ENCODE measurements around the gene SPI1. TPM values are rescaled to one million over a fixed set of nuclear protein-coding genes. Genes with fewer than 3 reads are reported as not detected.

The SPI1 gene
- total and polyA plus RNA-seq, 7 experiments from 2014 or later, result 0.27 to 247 (median 5.4) TPM; not detected in 2

DNA sequence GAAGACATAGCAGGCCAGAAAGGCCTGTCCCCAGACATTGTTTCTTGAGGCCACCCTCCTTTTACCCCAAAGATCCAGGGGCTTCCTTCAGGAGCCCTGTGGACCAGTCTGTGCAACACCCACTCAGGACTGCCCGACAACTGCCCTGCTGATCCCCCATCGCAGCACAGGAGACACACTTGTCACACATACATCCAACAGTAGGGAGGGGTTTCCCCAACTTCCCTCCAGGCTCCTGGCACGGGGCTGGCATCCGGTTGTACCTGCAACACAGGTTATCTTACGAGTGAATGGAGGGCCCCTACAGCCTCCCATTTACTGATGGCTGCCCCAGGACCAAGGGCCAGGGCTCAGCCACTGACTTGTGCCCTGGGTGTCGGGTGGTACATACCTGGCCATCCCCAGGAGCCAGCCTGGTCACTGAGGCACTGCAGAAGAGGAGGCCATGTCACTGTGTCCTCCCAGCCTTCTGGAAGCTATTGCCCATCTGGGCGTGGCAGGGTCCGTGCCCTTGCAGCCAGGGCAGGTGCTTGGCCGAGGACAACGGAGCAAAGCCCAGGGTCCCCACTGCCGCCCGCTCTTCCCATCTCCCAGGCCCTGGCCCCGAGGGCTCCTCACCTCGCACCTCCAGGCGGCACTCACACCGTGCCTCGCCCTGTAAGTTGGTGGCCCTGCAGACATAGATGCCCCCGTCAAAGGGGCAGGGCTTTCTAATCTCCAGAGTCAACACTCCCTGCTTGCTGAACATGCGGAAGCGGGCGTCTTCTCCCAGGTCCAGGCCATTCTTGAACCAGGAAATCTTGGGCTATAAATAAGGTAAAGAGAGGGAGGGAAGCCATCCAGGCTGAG, 46.7 kb downstream of the SPI1 start:
- Histone ChIP-seq H3K4me3 (ENCODE audit: low read length) (no peak overlapping the region), H3K27ac (ENCODE audit: low read depth, low read length) (no peak overlapping the region), H3K4me1 (ENCODE audit: control insufficient read depth in 2 of 2, insufficient read depth in 2 of 2, low read length in 2 of 2) (no peaks in the 10 kb centered on the region), H3K36me3 (ENCODE audit: control insufficient read depth in 2 of 3, insufficient read depth in 3 of 3, low read length in 3 of 3) (peaks cover 0 to 13% (median 0%) of the 10 kb centered on the region in 3 experiments), H3K27me3 (ENCODE audit: control insufficient read depth in 2 of 2, insufficient read depth in 2 of 2, low read length in 2 of 2) (no peaks in the 10 kb centered on the region), H3K9me3 (ENCODE audit: control insufficient read depth in 2 of 3, low read length in 3 of 3) (no peaks in the 10 kb centered on the region)
- Mint-ChIP-seq H3K27me3 (no peaks in the 10 kb centered on the region), H3K9me3 (peaks cover 0 to 1% (median 0%) of the 10 kb centered on the region in 11 donors), H3K4me3 (no peak overlapping the region), H3K36me3 (peaks cover 0 to 20% (median 2%) of the 10 kb centered on the region in 5 donors), H3K4me1 (no peaks in the 10 kb centered on the region), H3K27ac (peak overlapping the region in 4 of 9 donors; percentile 31 to 54 (median 41))
- DNase-seq (no peak), ATAC-seq (no peak)
- intact Hi-C loops (cut with micrococcal nuclease), result no loop called here
- POLR2A ChIA-PET, result no interaction called here
- CTCF ChIA-PET, result no interaction called here

DNA sequence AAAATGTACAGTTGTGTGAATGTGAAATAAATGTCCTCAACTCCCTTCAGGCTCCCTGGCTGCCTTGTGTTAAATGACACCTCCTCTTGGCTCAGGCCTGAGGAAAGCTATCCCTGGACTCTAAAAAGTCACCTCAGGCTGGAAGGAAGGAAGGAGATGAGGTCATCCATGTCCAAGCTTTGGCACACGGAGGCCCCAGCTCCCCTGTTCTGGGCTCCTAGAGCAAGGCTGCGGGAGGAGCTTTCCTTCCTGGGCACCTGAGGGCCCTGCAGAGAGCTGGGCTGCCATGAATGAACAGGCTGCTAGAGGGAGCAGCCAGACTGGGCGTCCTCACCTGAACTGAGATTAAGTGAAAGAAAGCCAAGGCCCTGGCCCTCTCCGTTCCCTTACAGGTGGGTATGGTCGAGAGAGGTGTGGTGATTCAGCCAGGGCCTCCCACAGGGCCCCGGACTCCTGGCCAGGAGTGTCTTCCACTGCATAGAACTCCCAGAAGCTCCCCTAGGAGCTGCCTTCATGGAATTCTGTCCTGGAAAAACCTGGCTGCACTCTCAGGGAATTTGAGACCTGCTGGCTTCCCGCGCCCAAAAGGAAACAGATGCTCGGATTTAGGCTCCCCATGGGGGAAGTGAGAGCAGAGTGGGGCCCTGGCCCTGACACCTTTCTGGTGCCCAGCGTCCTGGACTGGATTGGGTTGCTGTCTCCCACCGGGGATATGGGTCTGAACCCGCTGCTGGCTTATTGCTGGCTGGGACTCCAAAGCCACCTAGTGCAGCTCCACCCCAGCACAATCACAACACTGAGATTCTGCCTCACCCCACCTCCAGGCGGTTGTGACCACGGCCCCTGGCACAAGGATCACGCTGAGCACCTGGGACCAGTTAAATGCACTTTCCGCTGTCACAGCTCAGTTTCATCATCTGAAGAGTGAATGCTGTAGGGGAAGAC, 48.1 kb downstream of the SPI1 start:
- Histone ChIP-seq H3K9me3 (ENCODE audit: control insufficient read depth in 2 of 3, low read length in 3 of 3) (no peaks in the 10 kb centered on the region), H3K4me3 (ENCODE audit: low read length) (no peak overlapping the region), H3K27ac (ENCODE audit: low read depth, low read length) (no peak overlapping the region), H3K27me3 (ENCODE audit: control insufficient read depth in 2 of 2, insufficient read depth in 2 of 2, low read length in 2 of 2) (no peaks in the 10 kb centered on the region), H3K4me1 (ENCODE audit: control insufficient read depth in 2 of 2, insufficient read depth in 2 of 2, low read length in 2 of 2) (no peaks in the 10 kb centered on the region), H3K36me3 (ENCODE audit: control insufficient read depth in 2 of 3, insufficient read depth in 3 of 3, low read length in 3 of 3) (peaks cover 0 to 13% (median 0%) of the 10 kb centered on the region in 3 experiments)
- Mint-ChIP-seq H3K4me3 (no peak overlapping the region), H3K9me3 (peaks cover 0 to 1% (median 0%) of the 10 kb centered on the region in 11 donors), H3K27ac (peak overlapping the region in 4 of 9 donors; percentile 5 to 67 (median 51)), H3K36me3 (peaks cover 2 to 31% (median 7%) of the 10 kb centered on the region in 5 donors), H3K4me1 (no peaks in the 10 kb centered on the region), H3K27me3 (no peaks in the 10 kb centered on the region)
- ChIA-PET POLR2A (interaction anchor here (0.5 kb wide), 1 partner anchor 107 kb away, joined by 4 read pairs; no protein-coding TSS in a partner anchor), CTCF (interaction anchor here (0.5 to 1.1 kb wide), 3 partner anchors 9 to 869 kb away, joined by 3 to 5 read pairs (median 5); no protein-coding TSS in a partner anchor)
- no peak for ATAC-seq
- intact Hi-C loops (cut with micrococcal nuclease), result loop anchor here in 1 of 2 donors (1.0 kb wide), 3 partner anchors 78 to 124 kb away; partner anchors contain the start of gene SLC39A13
- DNase-seq, result peak in 2 of 9 donors; percentile 11 to 13

DNA sequence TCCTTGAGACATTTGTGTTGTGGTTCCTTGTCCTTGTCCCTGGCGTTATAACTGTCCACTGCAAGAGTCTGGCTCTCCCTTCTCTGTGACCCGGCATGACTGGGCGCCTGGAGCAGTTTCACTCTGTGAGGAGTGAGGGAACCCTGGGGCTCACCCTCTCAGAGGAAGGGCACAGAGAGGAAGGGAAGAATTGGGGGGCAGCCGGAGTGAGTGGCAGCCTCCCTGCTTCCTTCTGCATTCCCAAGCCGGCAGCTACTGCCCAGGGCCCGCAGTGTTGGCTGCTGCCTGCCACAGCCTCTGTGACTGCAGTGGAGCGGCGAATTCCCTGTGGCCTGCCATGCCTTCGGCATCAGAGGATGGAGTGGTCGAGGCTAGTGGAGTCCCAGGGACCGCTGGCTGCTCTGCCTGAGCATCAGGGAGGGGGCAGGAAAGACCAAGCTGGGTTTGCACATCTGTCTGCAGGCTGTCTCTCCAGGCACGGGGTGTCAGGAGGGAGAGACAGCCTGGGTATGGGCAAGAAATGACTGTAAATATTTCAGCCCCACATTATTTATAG, 48.8 kb downstream of the SPI1 start:
- CTCF ChIA-PET, result interaction anchor here (1.0 to 1.1 kb wide), 2 partner anchors 8 to 95 kb away, joined by 5 read pairs; no protein-coding TSS in a partner anchor
- H3K9me3 ChIP-seq (ENCODE audit: control insufficient read depth in 2 of 3, low read length in 3 of 3), result no peaks in the 10 kb centered on the region
- Mint-ChIP-seq H3K9me3 (peaks cover 0 to 1% (median 0%) of the 10 kb centered on the region in 11 donors), H3K4me1 (peaks cover 0 to 3% (median 0%) of the 10 kb centered on the region in 7 donors), H3K4me3 (no peak overlapping the region), H3K36me3 (peaks cover 8 to 37% (median 12%) of the 10 kb centered on the region in 5 donors), H3K27me3 (no peaks in the 10 kb centered on the region), H3K27ac (peak overlapping the region in 2 of 9 donors; percentile 25 to 81)
- POLR2A ChIA-PET, result no interaction called here
- no peaks in the 10 kb centered on the region for H3K4me1 ChIP-seq (ENCODE audit: control insufficient read depth in 2 of 2, insufficient read depth in 2 of 2, low read length in 2 of 2)
- ATAC-seq (no peak), DNase-seq (no peak)
- H3K4me3 ChIP-seq (ENCODE audit: low read length), result no peak overlapping the region
- H3K36me3 ChIP-seq (ENCODE audit: control insufficient read depth in 2 of 3, insufficient read depth in 3 of 3, low read length in 3 of 3), result peaks cover 0 to 19% (median 0%) of the 10 kb centered on the region in 3 experiments
- no peaks in the 10 kb centered on the region for H3K27me3 ChIP-seq (ENCODE audit: control insufficient read depth in 2 of 2, insufficient read depth in 2 of 2, low read length in 2 of 2)
- H3K27ac ChIP-seq (ENCODE audit: low read depth, low read length), result no peak overlapping the region
- intact Hi-C loops (cut with micrococcal nuclease), result no loop called here

DNA sequence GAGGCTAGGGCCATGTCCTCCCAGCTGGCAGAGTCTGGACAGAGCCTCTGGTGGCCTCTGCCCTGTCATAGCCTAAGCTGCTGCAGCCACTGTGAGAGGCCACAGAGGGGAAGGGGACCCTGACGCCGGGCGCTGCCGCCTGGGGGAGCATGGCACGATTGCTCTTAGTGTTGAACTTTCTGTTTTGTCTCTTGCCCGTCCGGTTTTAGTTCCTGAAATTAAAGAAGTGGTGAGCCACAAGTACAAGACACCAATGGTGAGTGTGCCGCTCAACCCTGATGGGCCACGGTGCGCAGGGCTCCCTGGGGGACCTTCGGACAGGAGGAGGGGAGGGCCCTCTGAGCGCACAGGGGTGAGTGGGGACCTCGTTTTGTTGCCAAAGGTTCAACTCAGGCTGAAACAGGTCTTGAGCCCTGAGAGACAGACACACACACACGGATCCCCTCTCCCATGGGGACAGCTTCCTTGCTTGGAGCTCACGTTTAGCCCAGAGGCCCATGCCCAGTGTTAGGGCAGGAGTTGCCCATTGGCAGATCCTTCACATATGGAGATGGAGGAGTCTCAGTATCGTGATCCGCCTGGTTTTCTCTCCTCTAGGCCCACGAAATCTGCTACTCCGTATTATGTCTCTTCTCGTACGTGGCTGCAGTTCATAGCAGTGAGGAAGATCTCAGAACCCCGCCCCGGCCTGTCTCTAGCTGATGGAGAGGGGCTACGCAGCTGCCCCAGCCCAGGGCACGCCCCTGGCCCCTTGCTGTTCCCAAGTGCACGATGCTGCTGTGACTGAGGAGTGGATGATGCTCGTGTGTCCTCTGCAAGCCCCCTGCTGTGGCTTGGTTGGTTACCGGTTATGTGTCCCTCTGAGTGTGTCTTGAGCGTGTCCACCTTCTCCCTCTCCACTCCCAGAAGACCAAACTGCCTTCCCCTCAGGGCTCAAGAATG, 49.6 kb downstream of the SPI1 start:
- CTCF ChIA-PET, result no interaction called here
- H3K4me3 Mint-ChIP-seq, result no peak overlapping the region
- DNase-seq, result no peak

DNA sequence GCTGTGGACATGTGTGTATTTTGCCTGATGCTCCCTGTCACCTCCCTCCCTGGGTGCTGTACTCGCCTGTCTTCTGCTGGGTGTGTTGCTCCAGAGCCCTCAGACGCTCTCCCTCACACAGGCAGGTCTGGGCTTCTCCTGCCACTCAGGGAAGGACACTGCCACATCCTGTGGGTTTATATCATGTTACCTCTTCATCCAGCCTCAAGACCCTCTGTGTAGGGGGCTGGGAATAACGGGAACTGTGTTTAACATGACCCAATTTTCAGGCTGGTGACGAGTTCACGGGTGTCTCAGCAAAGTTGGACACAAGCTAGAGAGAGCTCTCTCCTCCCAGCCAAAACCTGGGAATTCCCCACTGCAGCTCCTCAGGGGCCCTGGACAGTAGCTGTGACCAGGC, 50.4 kb downstream of the SPI1 start:
- Mint-ChIP-seq H3K27me3 (no peaks in the 10 kb centered on the region), H3K36me3 (peaks cover 8 to 41% (median 15%) of the 10 kb centered on the region in 5 donors), H3K9me3 (peaks cover 0 to 1% (median 0%) of the 10 kb centered on the region in 11 donors), H3K4me1 (peaks cover 0 to 3% (median 0%) of the 10 kb centered on the region in 7 donors), H3K4me3 (no peak overlapping the region), H3K27ac (peak overlapping the region in 3 of 9 donors; percentile 13 to 51 (median 28))
- ATAC-seq, result no peak
- H3K9me3 ChIP-seq (ENCODE audit: control insufficient read depth in 2 of 3, low read length in 3 of 3), result no peaks in the 10 kb centered on the region
- no peak overlapping the region for H3K27ac ChIP-seq (ENCODE audit: low read depth, low read length)
- CTCF ChIA-PET, result no interaction called here
- no peaks in the 10 kb centered on the region for H3K4me1 ChIP-seq (ENCODE audit: control insufficient read depth in 2 of 2, insufficient read depth in 2 of 2, low read length in 2 of 2)
- H3K4me3 ChIP-seq (ENCODE audit: low read length), result no peak overlapping the region
- H3K36me3 ChIP-seq (ENCODE audit: control insufficient read depth in 2 of 3, insufficient read depth in 3 of 3, low read length in 3 of 3), result peaks cover 0 to 23% (median 0%) of the 10 kb centered on the region in 3 experiments
- intact Hi-C loops (cut with micrococcal nuclease), result no loop called here
- no peaks in the 10 kb centered on the region for H3K27me3 ChIP-seq (ENCODE audit: control insufficient read depth in 2 of 2, insufficient read depth in 2 of 2, low read length in 2 of 2)
- DNase-seq, result no peak
- POLR2A ChIA-PET, result no interaction called here

More for the DNA sequence above, 49.6 kb downstream of the SPI1 start:
- POLR2A ChIA-PET, result no interaction called here
- peak overlapping the region in 5 of 9 donors; percentile 15 to 81 (median 51) for H3K27ac Mint-ChIP-seq
- peaks cover 0 to 3% (median 0%) of the 10 kb centered on the region in 7 donors for H3K4me1 Mint-ChIP-seq
- H3K4me1 ChIP-seq (ENCODE audit: control insufficient read depth in 2 of 2, insufficient read depth in 2 of 2, low read length in 2 of 2), result no peaks in the 10 kb centered on the region
- intact Hi-C loops (cut with micrococcal nuclease), result no loop called here
- H3K9me3 Mint-ChIP-seq, result peaks cover 0 to 1% (median 0%) of the 10 kb centered on the region in 11 donors
- H3K9me3 ChIP-seq (ENCODE audit: control insufficient read depth in 2 of 3, low read length in 3 of 3), result no peaks in the 10 kb centered on the region
- H3K27me3 Mint-ChIP-seq, result no peaks in the 10 kb centered on the region
- no peak overlapping the region for H3K27ac ChIP-seq (ENCODE audit: low read depth, low read length)
- H3K27me3 ChIP-seq (ENCODE audit: control insufficient read depth in 2 of 2, insufficient read depth in 2 of 2, low read length in 2 of 2), result no peaks in the 10 kb centered on the region
- H3K36me3 ChIP-seq (ENCODE audit: control insufficient read depth in 2 of 3, insufficient read depth in 3 of 3, low read length in 3 of 3), result peaks cover 0 to 23% (median 0%) of the 10 kb centered on the region in 3 experiments
- peak; percentile 41 for ATAC-seq
- peaks cover 8 to 37% (median 12%) of the 10 kb centered on the region in 5 donors for H3K36me3 Mint-ChIP-seq
- no peak overlapping the region for H3K4me3 ChIP-seq (ENCODE audit: low read length)
